Erythroblast (primary cell): ENCODE data around the gene GBP3.
"Not testable (repeated sequence)": the region's sequence is repeated elsewhere in the genome, so short reads cannot be mapped to it uniquely, and the experiment has no call there.

Experiments used
- DNase-seq, 2 experiments: peaks; one replicate each; lab custom pipeline; 2025; lab: John Stamatoyannopoulos, UW
- GATA1 ChIP-seq: IDR thresholded peaks from 2 replicates; pipeline ENCODE4 v1.6.1; 2011; ENCODE audit warnings: low read depth, mild to moderate bottlenecking, control low read depth, low read length, moderate library complexity
- POLR2A ChIP-seq: IDR thresholded peaks from 2 replicates; pipeline ENCODE4 v1.6.1; 2011; ENCODE audit warnings: mild to moderate bottlenecking, low read length

GBP3 gene

GRCh38 chr1:89008511-89008910 is 14.2 kb downstream of the GBP3 start:
- no peak for DNase-seq
- TF ChIP-seq POLR2A (no peak), GATA1 (no peak)

GRCh38 chr1:89005286-89006151 is 17.1 kb downstream of the GBP3 start:
- no peak for TF ChIP-seq POLR2A
- no peak for TF ChIP-seq GATA1

GRCh38 chr1:89002176-89002575 is 20.5 kb downstream of the GBP3 start:
- DNase-seq: not testable (repeated sequence)

More at GRCh38 chr1:89005286-89006151, 17.1 kb downstream of the GBP3 start:
- no peak for DNase-seq

- DNase-seq: no peak
- no peak for TF ChIP-seq POLR2A
- no peak for TF ChIP-seq GATA1
Observed at GRCh38 chr1:89001510-89001909, 21.2 kb downstream of the GBP3 start.

- no peak for TF ChIP-seq GATA1
- no peak for TF ChIP-seq POLR2A
- peak; percentile 69 to 84 for DNase-seq
Observed at GRCh38 chr1:88998716-88999115, 23.9 kb downstream of the GBP3 start.

- no peak for DNase-seq
- TF ChIP-seq POLR2A (no peak), GATA1 (no peak)
Observed at GRCh38 chr1:88990426-88990825, 32.2 kb downstream of the GBP3 start.

- DNase-seq: no peak
- no peak for TF ChIP-seq GATA1
- no peak for TF ChIP-seq POLR2A
Observed at GRCh38 chr1:88985692-88986091, 37.0 kb downstream of the GBP3 start.

GRCh38 chr1:88985032-88985431 is 37.6 kb downstream of the GBP3 start:
- TF ChIP-seq POLR2A (no peak), GATA1 (no peak)
- peak in 1 of 2 experiments; percentile 18 for DNase-seq

GRCh38 chr1:88984569-88984968 is 38.1 kb downstream of the GBP3 start:
- TF ChIP-seq POLR2A (no peak), GATA1 (no peak)
- DNase-seq: no peak

GRCh38 chr1:88983791-88984559 is 38.7 kb downstream of the GBP3 start:
- peak; percentile 69 to 80 for DNase-seq
- TF ChIP-seq POLR2A: no peak
- no peak for TF ChIP-seq GATA1

GRCh38 chr1:88982055-88982454 is 40.6 kb downstream of the GBP3 start:
- TF ChIP-seq GATA1 (no peak), POLR2A (no peak)
- no peak for DNase-seq

GRCh38 chr1:88981506-88981905 is 41.2 kb downstream of the GBP3 start:
- not testable (repeated sequence) for DNase-seq

- no peak for DNase-seq
- TF ChIP-seq GATA1: no peak
- no peak for TF ChIP-seq POLR2A
Observed at GRCh38 chr1:88980870-88981269, 41.8 kb downstream of the GBP3 start.

- TF ChIP-seq GATA1 (no peak), POLR2A (no peak)
- DNase-seq: no peak
Observed at GRCh38 chr1:88979749-88980116, 42.9 kb downstream of the GBP3 start.
